SK-N-SH treated with all-trans-retinoic acid at 6 μM for 48 hours (cell line): ENCODE data around the gene FANCI.

ENCODE experiments used
- CSDC2 ChIP-seq: fragments of 250-450 bp; sonication (Bioruptor Pico); IDR thresholded peaks from 2 replicates; pipeline ENCODE4 v1.5.0; 2020; ENCODE audit warnings: mild to moderate bottlenecking, moderate library complexity
- OSR1 ChIP-seq: fragments of 250-450 bp; sonication (Bioruptor Pico); IDR thresholded peaks from 2 replicates; pipeline ENCODE4 v1.8.0; 2022; ENCODE audit warnings: moderate library complexity, mild to moderate bottlenecking, inconsistent platforms
- PPARA ChIP-seq: fragments of 250-450 bp; sonication (Bioruptor Pico); IDR thresholded peaks from 2 replicates; pipeline ENCODE4 v1.5.0; 2020; ENCODE audit warnings: mild to moderate bottlenecking, borderline replicate concordance
- RARB ChIP-seq: fragments of 250-450 bp; sonication (Bioruptor Pico); IDR thresholded peaks from 2 replicates; pipeline ENCODE4 v1.8.0; 2021; ENCODE audit warnings: mild to moderate bottlenecking, moderate library complexity
- SNAI2 ChIP-seq: fragments of 250-450 bp; sonication (Bioruptor Pico); IDR thresholded peaks from 2 replicates; pipeline ENCODE4 v1.5.0; 2020; ENCODE audit warnings: mild to moderate bottlenecking, moderate library complexity
- ZFP3 ChIP-seq: fragments of 250-450 bp; sonication (Bioruptor Pico); IDR thresholded peaks from 2 replicates; pipeline ENCODE4 v1.5.0; 2020; ENCODE audit warnings: mild to moderate bottlenecking, moderate library complexity
- ZFP30 ChIP-seq: fragments of 450-650 bp; formaldehyde crosslinking; IDR thresholded peaks from 2 replicates; pipeline ENCODE4 v1.5.0; 2022; ENCODE audit warnings: mild to moderate bottlenecking, moderate library complexity
- ZNF565 ChIP-seq: fragments of 450-650 bp; formaldehyde crosslinking; conservative IDR thresholded peaks from 2 replicates; pipeline ENCODE4 v1.5.0; 2020; ENCODE audit warnings: low read depth, mild to moderate bottlenecking, moderate library complexity
- ZNF70 ChIP-seq: fragments of 450-650 bp; formaldehyde crosslinking; IDR thresholded peaks from 2 replicates; pipeline ENCODE4 v1.5.0; 2020; ENCODE audit warnings: mild to moderate bottlenecking, moderate library complexity
- ZNF8 ChIP-seq: fragments of 450-650 bp; formaldehyde crosslinking; IDR thresholded peaks from 2 replicates; pipeline ENCODE4 v1.5.0; 2020; ENCODE audit warnings: mild to moderate bottlenecking, moderate library complexity
- TF ChIP-seq, protein P1 (sequence below): fragments of 250-450 bp; sonication (Bioruptor Pico); IDR thresholded peaks from 2 replicates; pipeline ENCODE4 v1.5.0; 2020; ENCODE audit warnings: mild to moderate bottlenecking, moderate library complexity
- TF ChIP-seq, protein P2 (sequence below): fragments of 250-450 bp; sonication (Bioruptor Pico); IDR thresholded peaks from 2 replicates; pipeline ENCODE4 v1.5.1; 2021; ENCODE audit warnings: mild to moderate bottlenecking, moderate library complexity
- TF ChIP-seq, protein P3 (sequence below): fragments of 250-450 bp; sonication (Bioruptor Pico); IDR thresholded peaks from 2 replicates; pipeline ENCODE4 v1.8.0; 2020; ENCODE audit warnings: mild to moderate bottlenecking, moderate library complexity, borderline replicate concordance

DNA sequence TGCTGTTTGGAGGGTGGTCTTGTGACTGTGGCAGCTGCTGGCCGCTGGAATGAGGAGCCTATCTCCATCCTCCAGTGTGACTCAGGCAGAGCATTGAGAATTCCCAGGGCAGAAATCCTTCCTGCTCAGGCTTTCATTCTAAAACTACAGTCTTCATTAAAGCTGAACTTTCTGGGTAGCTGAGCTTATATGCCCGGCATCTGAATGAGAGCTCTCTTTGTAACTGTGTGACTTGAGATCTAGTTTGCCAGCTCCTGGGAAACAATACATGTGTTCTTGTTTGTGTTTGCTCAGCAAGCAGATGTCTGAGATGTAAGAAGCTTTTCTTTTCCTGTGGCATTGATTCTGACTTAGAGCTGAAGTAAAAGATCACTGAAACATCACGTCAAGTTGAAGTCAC, 44.8 kb upstream of the FANCI start:
- TF ChIP-seq, protein P1, sequence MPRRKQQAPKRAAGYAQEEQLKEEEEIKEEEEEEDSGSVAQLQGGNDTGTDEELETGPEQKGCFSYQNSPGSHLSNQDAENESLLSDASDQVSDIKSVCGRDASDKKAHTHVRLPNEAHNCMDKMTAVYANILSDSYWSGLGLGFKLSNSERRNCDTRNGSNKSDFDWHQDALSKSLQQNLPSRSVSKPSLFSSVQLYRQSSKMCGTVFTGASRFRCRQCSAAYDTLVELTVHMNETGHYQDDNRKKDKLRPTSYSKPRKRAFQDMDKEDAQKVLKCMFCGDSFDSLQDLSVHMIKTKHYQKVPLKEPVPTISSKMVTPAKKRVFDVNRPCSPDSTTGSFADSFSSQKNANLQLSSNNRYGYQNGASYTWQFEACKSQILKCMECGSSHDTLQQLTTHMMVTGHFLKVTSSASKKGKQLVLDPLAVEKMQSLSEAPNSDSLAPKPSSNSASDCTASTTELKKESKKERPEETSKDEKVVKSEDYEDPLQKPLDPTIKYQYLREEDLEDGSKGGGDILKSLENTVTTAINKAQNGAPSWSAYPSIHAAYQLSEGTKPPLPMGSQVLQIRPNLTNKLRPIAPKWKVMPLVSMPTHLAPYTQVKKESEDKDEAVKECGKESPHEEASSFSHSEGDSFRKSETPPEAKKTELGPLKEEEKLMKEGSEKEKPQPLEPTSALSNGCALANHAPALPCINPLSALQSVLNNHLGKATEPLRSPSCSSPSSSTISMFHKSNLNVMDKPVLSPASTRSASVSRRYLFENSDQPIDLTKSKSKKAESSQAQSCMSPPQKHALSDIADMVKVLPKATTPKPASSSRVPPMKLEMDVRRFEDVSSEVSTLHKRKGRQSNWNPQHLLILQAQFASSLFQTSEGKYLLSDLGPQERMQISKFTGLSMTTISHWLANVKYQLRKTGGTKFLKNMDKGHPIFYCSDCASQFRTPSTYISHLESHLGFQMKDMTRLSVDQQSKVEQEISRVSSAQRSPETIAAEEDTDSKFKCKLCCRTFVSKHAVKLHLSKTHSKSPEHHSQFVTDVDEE (CRISPR knock-in tag): no peak
- TF ChIP-seq ZNF70 (CRISPR knock-in tag): no peak
- TF ChIP-seq, protein P2, sequence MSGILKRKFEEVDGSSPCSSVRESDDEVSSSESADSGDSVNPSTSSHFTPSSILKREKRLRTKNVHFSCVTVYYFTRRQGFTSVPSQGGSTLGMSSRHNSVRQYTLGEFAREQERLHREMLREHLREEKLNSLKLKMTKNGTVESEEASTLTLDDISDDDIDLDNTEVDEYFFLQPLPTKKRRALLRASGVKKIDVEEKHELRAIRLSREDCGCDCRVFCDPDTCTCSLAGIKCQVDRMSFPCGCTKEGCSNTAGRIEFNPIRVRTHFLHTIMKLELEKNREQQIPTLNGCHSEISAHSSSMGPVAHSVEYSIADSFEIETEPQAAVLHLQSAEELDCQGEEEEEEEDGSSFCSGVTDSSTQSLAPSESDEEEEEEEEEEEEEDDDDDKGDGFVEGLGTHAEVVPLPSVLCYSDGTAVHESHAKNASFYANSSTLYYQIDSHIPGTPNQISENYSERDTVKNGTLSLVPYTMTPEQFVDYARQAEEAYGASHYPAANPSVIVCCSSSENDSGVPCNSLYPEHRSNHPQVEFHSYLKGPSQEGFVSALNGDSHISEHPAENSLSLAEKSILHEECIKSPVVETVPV: no peak
- no peak for TF ChIP-seq CSDC2 (CRISPR knock-in tag)
- TF ChIP-seq, protein P3, sequence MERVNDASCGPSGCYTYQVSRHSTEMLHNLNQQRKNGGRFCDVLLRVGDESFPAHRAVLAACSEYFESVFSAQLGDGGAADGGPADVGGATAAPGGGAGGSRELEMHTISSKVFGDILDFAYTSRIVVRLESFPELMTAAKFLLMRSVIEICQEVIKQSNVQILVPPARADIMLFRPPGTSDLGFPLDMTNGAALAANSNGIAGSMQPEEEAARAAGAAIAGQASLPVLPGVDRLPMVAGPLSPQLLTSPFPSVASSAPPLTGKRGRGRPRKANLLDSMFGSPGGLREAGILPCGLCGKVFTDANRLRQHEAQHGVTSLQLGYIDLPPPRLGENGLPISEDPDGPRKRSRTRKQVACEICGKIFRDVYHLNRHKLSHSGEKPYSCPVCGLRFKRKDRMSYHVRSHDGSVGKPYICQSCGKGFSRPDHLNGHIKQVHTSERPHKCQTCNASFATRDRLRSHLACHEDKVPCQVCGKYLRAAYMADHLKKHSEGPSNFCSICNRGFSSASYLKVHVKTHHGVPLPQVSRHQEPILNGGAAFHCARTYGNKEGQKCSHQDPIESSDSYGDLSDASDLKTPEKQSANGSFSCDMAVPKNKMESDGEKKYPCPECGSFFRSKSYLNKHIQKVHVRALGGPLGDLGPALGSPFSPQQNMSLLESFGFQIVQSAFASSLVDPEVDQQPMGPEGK (CRISPR knock-in tag): no peak
- no peak for TF ChIP-seq ZFP30 (CRISPR knock-in tag)
- TF ChIP-seq SNAI2 (CRISPR knock-in tag): no peak
- TF ChIP-seq PPARA (CRISPR knock-in tag): no peak
- TF ChIP-seq ZNF565: no peak
- TF ChIP-seq ZFP3 (CRISPR knock-in tag): no peak
- TF ChIP-seq OSR1 (CRISPR knock-in tag): no peak
- TF ChIP-seq RARB (CRISPR knock-in tag): no peak
- TF ChIP-seq ZNF8 (CRISPR knock-in tag): no peak
